Heart right ventricle (tissue), 16 donors: ENCODE measurements around the gene CDKN2AIP. TPM values are rescaled to one million over a fixed set of nuclear protein-coding genes. Genes with fewer than 3 reads are reported as not detected.

Source experiments
- ATAC-seq, 8 donors: fragments of 200-7000 bp; cut with Tn5 transposase; one replicate each; pipeline ENCODE4 v1.9.1; 2020; ENCODE audit warnings: mild to moderate bottlenecking in 8 of 8, moderate library complexity in 8 of 8, moderate number of reproducible peaks in 1 of 8
- DNase-seq, 2 donors: peaks; one replicate each; pipeline ENCODE4 v3.0.0-alpha.2; 2020
- H3K27ac ChIP-seq, 10 donors: fragments of 200-600 bp; sonication (generic) in 2 of 10; one replicate each; pipeline versions ENCODE4 v1.5.0 to v1.8.0; 2020 to 2022; ENCODE audit warnings: mild to moderate bottlenecking in 3 of 10
- H3K27me3 ChIP-seq, 7 donors: fragments of 200-600 bp; one replicate each; pipeline ENCODE4 v1.8.0; 2021 to 2022; ENCODE audit warnings: mild to moderate bottlenecking in 2 of 7
- H3K36me3 ChIP-seq, 9 donors: fragments of 200-600 bp; sonication (generic) in 1 of 9; one replicate each; pipeline versions ENCODE4 v1.5.0 to v1.8.0; 2020 to 2022; ENCODE audit warnings: mild to moderate bottlenecking in 2 of 9
- H3K4me1 ChIP-seq, 9 donors: fragments of 200-600 bp; sonication (generic) in 1 of 9; one replicate each; pipeline versions ENCODE4 v1.5.0 to v1.8.0; 2020 to 2022; ENCODE audit warnings: mild to moderate bottlenecking in 4 of 9
- H3K4me3 ChIP-seq, 10 donors: fragments of 200-600 bp; sonication (generic) in 2 of 10; one replicate each; pipeline versions ENCODE4 v1.5.0 to v1.8.0; 2020 to 2022; ENCODE audit warnings: mild to moderate bottlenecking in 7 of 10, moderate library complexity in 2 of 10
- H3K9me3 ChIP-seq, 11 donors: fragments of 200-600 bp in 10 of 11; sonication (generic) in 2 of 11; one replicate each; pipeline versions ENCODE4 v1.5.0 to v1.8.0; 2013 to 2022; ENCODE audit warnings: mild to moderate bottlenecking in 2 of 11, control low read depth in 1 of 11, moderate library complexity in 1 of 11
- WGBS, 2 donors: extraction: QIAGEN DNeasy Blood & Tissue Kit; methylation state at CpG; one replicate each; pipeline ENCODE4 v1.1.7; 2013; ENCODE audit warnings: inconsistent platforms in 1 of 2; 5-methylcytosine and 5-hydroxymethylcytosine counted together
- intact Hi-C, 10 donors: fragments of 100-400 bp; cut with DNase I; formaldehyde crosslinking; loops; one replicate each; pipeline versions ENCODE4 v1.11.1 to v1.14.2; 2022
- long read RNA-seq, 3 donors: library from polyadenylated mRNA; unstranded; transcript quantifications; one replicate each; pipeline ENCODE4 v2.0.0, GENCODE V29; 2020 to 2021
- polyA plus RNA-seq, 2 donors: library from polyadenylated mRNA; stranded (reverse); fragments of 200-250 nt; gene quantifications; one replicate each; pipeline ENCODE4 v1.2.3, GENCODE V29; 2013
- total RNA-seq, 10 donors: library from RNA; stranded (reverse); fragmentation: NEBNext Ultra II Directional in 3 of 10; extraction: Animal tissue kit (Norgen Biotek cat#: 25700) in 3 of 10; gene quantifications; one replicate each; pipeline versions ENCODE4 v1.2.1 to v1.2.4, GENCODE V29; 2021 to 2023
- TF ChIP-seq, protein P1 (sequence below), 9 donors: fragments of 200-600 bp; sonication (generic) in 2 of 9; IDR thresholded peaks; one replicate each; pipeline versions ENCODE4 v1.5.0 to v1.8.0; 2021 to 2022; ENCODE audit warnings: antibody characterized with exemption in 9 of 9, mild to moderate bottlenecking in 5 of 9, moderate library complexity in 1 of 9
- donor health status: Arrhythmogenic right ventricular cardiomyopathy.
- donor health status: ischemic (EF 13 %, LVEDD 7.1; RV severe dilation, severe dysfunction).
- donor health status: healthy with polysubstance abuse.
- donor health status: DM: no; HTN: yes; CAD: no.
- donor health status: DM: no; HTN: no; CAD: no.
- donor health status: ischemic (EF 25% LVEDD 6.9; RV normal size, moderate dysfunction).
- donor health status: ischemic (EF 25% LVEDD 5.7; RV mildly dilated, moderate dysfunction).
- donor health status: healthy.
- donor health status: DM: yes; HTN: yes; CAD: no.
- donor health status: Ischemic cardiomyopathy.
- donor health status: ischemic (EF 35%, LVEDD 5.7; RV mildly dilated, moderate dysfunction).
- donor health status: nonischemic (EF 11% LVEDD 7.7; RV severe dilation, severe dysfunction).
- donor health status: DM: yes; HTN: yes; CAD: no.
- donor health status: PGD.
- donor health status: ischemic (EF 29% LVEDD 5.4; RV normal size, mild dysfunction).
- donor health status: nonischemic (EF 23%, LVEDD 6.1; RV moderate dilation, normal function).

Gene CDKN2AIP, protein sequence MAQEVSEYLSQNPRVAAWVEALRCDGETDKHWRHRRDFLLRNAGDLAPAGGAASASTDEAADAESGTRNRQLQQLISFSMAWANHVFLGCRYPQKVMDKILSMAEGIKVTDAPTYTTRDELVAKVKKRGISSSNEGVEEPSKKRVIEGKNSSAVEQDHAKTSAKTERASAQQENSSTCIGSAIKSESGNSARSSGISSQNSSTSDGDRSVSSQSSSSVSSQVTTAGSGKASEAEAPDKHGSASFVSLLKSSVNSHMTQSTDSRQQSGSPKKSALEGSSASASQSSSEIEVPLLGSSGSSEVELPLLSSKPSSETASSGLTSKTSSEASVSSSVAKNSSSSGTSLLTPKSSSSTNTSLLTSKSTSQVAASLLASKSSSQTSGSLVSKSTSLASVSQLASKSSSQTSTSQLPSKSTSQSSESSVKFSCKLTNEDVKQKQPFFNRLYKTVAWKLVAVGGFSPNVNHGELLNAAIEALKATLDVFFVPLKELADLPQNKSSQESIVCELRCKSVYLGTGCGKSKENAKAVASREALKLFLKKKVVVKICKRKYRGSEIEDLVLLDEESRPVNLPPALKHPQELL
- 10 to 100 TPM in 5 of 10 donors, 1 to 10 TPM in 5; 8.0 to 12.7 (median 10.0) TPM for total RNA-seq
- 1 to 10 TPM; 5.6 to 7.0 TPM for polyA plus RNA-seq
- long read RNA-seq, donor 1, transcript CDKN2AIP-203 (3 exons, 2,721 nt): major isoform, 6 of 11 reads
- long read RNA-seq, donor 1, partial matches to known transcripts: 1 of 11 reads
- long read RNA-seq, donor 1, other reads (novel, unspliced or antisense): 0 of 11 reads
- long read RNA-seq, donor 2, transcript CDKN2AIP-201 (3 exons, 2,646 nt): minor isoform, 6 of 14 reads
- long read RNA-seq, donor 2, transcript CDKN2AIP-203 (3 exons, 2,721 nt): major isoform, 7 of 14 reads
- long read RNA-seq, donor 2, partial matches to known transcripts: 0 of 14 reads
- long read RNA-seq, donor 2, other reads (novel, unspliced or antisense): 1 of 14 reads
- long read RNA-seq, donor 3, transcript CDKN2AIP-201 (3 exons, 2,646 nt): minor isoform, 9 of 30 reads
- long read RNA-seq, donor 3, transcript CDKN2AIP-203 (3 exons, 2,721 nt): major isoform, 19 of 30 reads
- long read RNA-seq, donor 3, partial matches to known transcripts: 1 of 30 reads
- long read RNA-seq, donor 3, other reads (novel, unspliced or antisense): 1 of 30 reads

DNA sequence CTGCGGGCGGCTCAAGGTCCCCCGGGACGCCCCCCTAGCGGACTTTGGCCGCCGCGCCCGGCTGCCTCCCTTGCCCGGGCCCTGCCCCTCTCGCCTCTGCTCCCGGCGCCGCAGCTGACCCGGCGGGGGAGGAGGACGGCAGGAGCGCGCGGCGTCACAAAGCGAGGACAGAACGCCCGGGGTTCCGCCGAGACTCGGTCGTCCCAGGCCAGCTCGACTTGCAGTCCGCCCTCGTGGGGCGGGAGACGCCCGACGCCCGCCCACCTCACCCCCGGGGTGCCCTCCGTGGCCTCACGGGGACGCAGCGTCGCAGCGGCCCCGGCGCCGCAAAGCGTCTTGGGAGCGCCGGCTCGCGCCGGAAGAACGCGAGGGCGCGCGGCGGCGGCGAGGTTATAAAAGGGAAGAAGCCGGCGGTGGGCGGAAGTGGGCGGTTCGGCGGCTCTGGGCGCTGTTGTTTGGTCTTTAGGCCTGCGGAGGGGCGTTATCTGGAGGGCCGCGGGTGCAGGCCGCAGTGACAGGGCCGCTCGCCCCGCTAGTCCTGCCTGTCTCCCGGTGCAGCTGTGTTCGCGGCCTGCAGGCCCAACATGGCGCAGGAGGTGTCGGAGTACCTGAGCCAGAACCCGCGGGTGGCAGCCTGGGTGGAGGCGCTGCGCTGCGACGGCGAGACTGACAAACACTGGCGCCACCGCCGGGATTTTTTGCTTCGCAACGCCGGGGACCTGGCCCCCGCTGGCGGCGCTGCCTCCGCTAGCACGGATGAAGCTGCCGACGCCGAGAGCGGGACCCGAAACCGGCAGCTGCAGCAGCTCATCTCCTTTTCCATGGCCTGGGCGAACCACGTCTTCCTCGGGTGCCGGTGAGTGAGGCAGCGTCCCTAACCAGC, at the start of gene CDKN2AIP:
TSS of gene CDKN2AIP (plus strand) at position 423 of the 883 bp plus-strand sequence. CDS start at position 585, 162 bp downstream.
- intact Hi-C loops: loop anchor here in 4 of 10 donors (2.0 to 10.0 kb wide), 3 partner anchors 58 to 60 kb away; partner anchors contain the start of gene ING2 (in 2 of the 4)
- TF ChIP-seq, protein P1, sequence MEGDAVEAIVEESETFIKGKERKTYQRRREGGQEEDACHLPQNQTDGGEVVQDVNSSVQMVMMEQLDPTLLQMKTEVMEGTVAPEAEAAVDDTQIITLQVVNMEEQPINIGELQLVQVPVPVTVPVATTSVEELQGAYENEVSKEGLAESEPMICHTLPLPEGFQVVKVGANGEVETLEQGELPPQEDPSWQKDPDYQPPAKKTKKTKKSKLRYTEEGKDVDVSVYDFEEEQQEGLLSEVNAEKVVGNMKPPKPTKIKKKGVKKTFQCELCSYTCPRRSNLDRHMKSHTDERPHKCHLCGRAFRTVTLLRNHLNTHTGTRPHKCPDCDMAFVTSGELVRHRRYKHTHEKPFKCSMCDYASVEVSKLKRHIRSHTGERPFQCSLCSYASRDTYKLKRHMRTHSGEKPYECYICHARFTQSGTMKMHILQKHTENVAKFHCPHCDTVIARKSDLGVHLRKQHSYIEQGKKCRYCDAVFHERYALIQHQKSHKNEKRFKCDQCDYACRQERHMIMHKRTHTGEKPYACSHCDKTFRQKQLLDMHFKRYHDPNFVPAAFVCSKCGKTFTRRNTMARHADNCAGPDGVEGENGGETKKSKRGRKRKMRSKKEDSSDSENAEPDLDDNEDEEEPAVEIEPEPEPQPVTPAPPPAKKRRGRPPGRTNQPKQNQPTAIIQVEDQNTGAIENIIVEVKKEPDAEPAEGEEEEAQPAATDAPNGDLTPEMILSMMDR (IDR thresholded peaks at IDR 0.05): peak in 6 of 9 donors; percentile 0 to 36 (median 25)

DNA sequence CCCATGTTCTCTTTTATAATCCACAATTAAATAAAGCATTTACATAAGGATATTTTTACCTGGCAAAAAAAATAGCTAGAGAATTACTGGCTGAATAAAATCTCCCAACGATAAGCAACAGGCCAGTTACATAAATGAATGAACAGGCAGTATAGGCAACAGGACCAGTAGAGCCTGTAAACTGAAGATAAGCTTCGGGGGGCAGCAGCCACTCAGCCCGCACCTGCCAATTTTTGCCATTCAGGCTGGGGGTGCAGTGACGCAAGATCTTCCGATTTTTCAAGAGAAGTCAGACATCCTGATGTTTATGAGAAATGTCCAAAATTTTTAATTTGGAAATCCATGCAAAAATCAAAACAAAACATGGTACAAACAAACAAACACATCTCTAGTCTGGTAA, 49.0 kb upstream of the CDKN2AIP start:
- TF ChIP-seq, protein P1 (IDR thresholded peaks at IDR 0.05): no peak
- Histone ChIP-seq H3K4me1 (peaks cover 0 to 61% (median 8%) of the 10 kb centered on the region in 9 donors), H3K9me3 (no peaks in the 10 kb centered on the region), H3K27ac (no peak overlapping the region), H3K27me3 (peaks cover 0 to 15% (median 6%) of the 10 kb centered on the region in 7 donors), H3K36me3 (no peaks in the 10 kb centered on the region), H3K4me3 (no peak overlapping the region)
- DNase-seq: no peak
- intact Hi-C loops: loop anchor here in 3 of 10 donors (5.0 to 10.0 kb wide), 3 partner anchors 81 to 458 kb away; no protein-coding TSS in a partner anchor
- 82 to 87% methylated on average over 5 of the region's 5 CpGs for WGBS, 2 donors
- no peak for ATAC-seq

More for the DNA sequence above, at the start of gene CDKN2AIP:
- Histone ChIP-seq H3K4me1 (peaks cover 0 to 54% (median 48%) of the 10 kb centered on the region in 9 donors), H3K4me3 (peak within 1 kb of the TSS; percentile 68 to 99 (median 94)), H3K9me3 (no peaks in the 10 kb centered on the region), H3K27me3 (no peaks in the 10 kb centered on the region), H3K36me3 (peaks cover 0 to 39% (median 22%) of the 10 kb centered on the region in 9 donors), H3K27ac (peak within 1 kb of the TSS; percentile 94 to 100 (median 98))
- DNase-seq (peak; percentile 94 to 95), ATAC-seq (peak; percentile 93 to 97 (median 94))
- 0 to 1% methylated on average over 99 to 109 of the region's 109 CpGs for WGBS, 2 donors

DNA sequence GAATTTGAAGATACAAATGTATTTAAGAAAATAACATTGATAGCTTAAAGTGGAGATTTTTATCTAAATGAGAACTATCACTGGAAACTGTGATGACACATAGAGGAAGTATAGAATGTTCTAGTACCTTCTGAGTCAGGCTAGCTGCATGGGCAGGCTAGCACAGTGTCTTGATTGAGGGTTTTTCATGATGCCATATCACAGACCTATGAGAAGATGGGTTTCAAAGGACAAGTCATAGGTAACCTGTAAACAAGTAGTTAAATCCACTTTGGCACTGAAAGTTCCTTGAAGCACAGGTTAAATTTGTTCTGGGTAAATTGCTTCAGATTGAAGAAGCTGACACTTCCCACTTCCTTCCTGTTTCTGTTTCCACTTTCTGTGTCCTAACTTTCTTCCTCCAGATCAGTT, 48.2 kb upstream of the CDKN2AIP start:
- ATAC-seq: no peak
- intact Hi-C loops: loop anchor here in 3 of 10 donors (5.0 to 10.0 kb wide), 3 partner anchors 81 to 459 kb away; no protein-coding TSS in a partner anchor
- TF ChIP-seq, protein P1 (IDR thresholded peaks at IDR 0.05): no peak
- DNase-seq: no peak
- H3K9me3 ChIP-seq: no peaks in the 10 kb centered on the region
- peaks cover 0 to 59% (median 8%) of the 10 kb centered on the region in 9 donors for H3K4me1 ChIP-seq
- H3K4me3 ChIP-seq: no peak overlapping the region
- H3K27me3 ChIP-seq: peaks cover 0 to 13% (median 5%) of the 10 kb centered on the region in 7 donors
- H3K27ac ChIP-seq: no peak overlapping the region
- no peaks in the 10 kb centered on the region for H3K36me3 ChIP-seq
